HG03025 (cell line): ENCODE results near the gene MUCL1.

ENCODE experiments used
- ATAC-seq: cut with Tn5 transposase; IDR thresholded peaks from one replicate; pipeline ENCODE4 v1.9.1; 2021; ENCODE audit warnings: mild to moderate bottlenecking, moderate library complexity; ENCODE audit not compliant: unreplicated experiment, low FRiP score

Gene MUCL1

DNA sequence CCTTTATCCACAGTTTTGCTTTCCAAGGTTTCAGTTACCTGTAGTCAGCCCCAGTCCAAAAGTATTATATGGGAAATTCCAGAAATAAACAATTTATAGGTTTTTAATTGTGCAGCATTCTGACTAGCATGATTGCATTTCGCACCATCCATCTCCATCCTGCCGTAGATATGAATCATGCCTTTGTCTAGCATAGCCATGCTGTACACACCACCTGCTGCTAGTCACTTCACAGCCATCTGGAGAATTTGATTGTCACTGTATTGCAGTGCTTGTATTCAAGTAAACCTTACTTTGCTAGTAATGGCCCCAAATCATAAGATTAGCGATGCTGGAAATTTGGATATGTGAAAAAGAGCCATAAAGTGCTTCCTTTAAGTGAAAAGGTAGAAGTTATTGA, 36.0 kb downstream of the MUCL1 start:
- ATAC-seq, result no peak

DNA sequence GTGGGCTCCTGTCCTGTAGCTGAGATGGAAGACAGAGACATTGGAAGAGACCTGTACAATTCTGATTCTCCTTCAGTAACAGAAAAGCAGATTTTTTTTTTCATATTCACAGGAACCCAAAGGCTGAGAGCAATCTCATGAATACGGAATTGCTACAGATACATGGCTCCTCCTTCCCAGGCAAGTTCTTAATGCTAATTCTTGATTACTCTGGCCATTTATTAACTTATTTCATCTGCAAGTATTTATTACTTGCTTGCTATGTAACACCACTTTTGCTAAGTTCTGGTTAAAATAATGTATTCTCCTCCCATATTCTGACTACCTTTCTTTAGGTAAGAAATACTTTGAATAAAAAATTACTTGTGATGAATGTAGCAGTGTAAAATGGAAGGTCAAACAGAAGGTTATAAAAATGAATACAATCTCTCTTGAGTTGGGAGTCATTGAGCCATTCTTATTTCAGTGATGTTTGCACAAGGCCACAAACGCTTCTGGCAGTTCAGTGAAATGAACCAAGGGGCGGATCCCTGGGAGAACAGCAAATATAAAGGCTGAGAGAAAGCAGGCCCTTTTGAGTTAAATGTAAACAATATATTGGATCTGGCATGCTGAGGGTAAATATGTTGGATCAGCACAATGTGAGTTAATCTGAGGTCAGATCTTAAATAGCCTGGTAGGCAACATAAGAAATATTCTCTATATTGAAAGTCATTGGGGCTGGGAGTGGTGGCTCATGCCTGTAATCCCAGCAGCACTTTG, 37.6 kb downstream of the MUCL1 start:
- no peak for ATAC-seq
